ENCODE measurements around the gene SPTBN1. TPM values are rescaled to one million over a fixed set of nuclear protein-coding genes. Genes with fewer than 3 reads are reported as not detected.

The SPTBN1 gene
- total and polyA plus RNA-seq, 2 of the 13 experiments (the other 11 are each of a cell fraction or from before 2014, with no cell fraction given) = 123 to 299 TPM

DNA sequence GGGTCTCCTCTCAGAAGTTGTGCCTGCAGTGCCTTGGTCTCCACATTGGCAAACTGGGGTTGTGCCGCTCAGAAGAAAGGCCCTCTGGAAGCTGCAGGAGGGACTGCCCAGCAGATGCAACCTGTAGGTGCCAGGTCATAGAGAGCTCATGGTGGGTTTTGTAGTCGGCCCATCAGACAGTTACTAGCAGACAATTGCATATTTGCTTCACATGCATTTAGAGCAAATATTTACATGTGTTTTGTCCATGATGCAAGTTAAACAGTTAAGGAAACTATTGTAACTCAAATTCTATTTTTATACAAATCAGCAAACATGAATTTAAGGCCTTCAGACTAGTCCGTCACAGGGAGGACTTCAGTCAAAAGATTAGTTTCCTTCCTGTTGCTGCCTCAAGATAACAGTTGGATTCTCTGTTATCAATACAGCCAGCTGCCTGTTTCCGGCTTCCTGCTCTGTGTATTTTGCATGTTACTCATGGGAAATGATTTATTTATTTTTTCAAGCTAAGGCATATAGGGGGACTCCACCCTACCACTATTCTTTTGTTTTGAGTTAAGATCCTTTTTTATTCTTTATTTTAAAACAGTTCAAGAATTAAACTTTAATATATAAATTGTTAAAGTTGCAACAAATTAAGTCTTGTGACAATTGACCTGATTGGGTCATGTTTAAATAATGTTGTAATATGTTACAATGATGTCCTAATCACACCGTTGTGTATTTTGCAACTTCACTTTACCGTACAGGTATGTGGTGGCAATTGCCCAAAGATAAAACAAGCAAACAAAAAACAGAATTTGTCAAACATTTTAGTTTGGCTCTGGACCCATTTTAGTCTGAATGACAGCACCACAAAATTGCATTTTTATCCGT is 133.5 kb downstream of the SPTBN1 start (continued):
- TF ChIP-seq, protein P1, sequence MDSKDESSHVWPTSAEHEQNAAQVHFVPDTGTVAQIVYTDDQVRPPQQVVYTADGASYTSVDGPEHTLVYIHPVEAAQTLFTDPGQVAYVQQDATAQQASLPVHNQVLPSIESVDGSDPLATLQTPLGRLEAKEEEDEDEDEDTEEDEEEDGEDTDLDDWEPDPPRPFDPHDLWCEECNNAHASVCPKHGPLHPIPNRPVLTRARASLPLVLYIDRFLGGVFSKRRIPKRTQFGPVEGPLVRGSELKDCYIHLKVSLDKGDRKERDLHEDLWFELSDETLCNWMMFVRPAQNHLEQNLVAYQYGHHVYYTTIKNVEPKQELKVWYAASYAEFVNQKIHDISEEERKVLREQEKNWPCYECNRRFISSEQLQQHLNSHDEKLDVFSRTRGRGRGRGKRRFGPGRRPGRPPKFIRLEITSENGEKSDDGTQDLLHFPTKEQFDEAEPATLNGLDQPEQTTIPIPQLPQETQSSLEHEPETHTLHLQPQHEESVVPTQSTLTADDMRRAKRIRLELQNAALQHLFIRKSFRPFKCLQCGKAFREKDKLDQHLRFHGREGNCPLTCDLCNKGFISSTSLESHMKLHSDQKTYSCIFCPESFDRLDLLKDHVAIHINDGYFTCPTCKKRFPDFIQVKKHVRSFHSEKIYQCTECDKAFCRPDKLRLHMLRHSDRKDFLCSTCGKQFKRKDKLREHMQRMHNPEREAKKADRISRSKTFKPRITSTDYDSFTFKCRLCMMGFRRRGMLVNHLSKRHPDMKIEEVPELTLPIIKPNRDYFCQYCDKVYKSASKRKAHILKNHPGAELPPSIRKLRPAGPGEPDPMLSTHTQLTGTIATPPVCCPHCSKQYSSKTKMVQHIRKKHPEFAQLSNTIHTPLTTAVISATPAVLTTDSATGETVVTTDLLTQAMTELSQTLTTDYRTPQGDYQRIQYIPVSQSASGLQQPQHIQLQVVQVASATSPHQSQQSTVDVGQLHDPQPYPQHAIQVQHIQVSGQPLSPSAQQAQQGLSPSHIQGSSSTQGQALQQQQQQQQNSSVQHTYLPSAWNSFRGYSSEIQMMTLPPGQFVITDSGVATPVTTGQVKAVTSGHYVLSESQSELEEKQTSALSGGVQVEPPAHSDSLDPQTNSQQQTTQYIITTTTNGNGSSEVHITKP (CRISPR knock-in tag; IDR thresholded peaks at IDR 0.05; ENCODE audit: low read depth) = 0 out of 2 replicates have a peak, but pooled peaks have one; percentile 38
- TF ChIP-seq FOSL2 (CRISPR knock-in tag; IDR thresholded peaks at IDR 0.05) = peak; percentile 75
- TF ChIP-seq SAP130 (CRISPR knock-in tag; IDR thresholded peaks at IDR 0.05; ENCODE audit: low read depth) = peak; percentile 91
- TF ChIP-seq ZNF616 (CRISPR knock-in tag; IDR thresholded peaks at IDR 0.05; ENCODE audit: low read depth) = no peak
- TF ChIP-seq MAFF (IDR thresholded peaks at IDR 0.05; ENCODE audit: low read depth, low read length) = peak; percentile 76
- TF ChIP-seq RXRB (CRISPR knock-in tag; IDR thresholded peaks at IDR 0.05; ENCODE audit: borderline replicate concordance) = peak; percentile 83
- TF ChIP-seq SOX6 (IDR thresholded peaks at IDR 0.05) = no peak
- TF ChIP-seq SOX6 (CRISPR knock-in tag; IDR thresholded peaks at IDR 0.05) = peak; percentile 99
- TF ChIP-seq, protein P2, sequence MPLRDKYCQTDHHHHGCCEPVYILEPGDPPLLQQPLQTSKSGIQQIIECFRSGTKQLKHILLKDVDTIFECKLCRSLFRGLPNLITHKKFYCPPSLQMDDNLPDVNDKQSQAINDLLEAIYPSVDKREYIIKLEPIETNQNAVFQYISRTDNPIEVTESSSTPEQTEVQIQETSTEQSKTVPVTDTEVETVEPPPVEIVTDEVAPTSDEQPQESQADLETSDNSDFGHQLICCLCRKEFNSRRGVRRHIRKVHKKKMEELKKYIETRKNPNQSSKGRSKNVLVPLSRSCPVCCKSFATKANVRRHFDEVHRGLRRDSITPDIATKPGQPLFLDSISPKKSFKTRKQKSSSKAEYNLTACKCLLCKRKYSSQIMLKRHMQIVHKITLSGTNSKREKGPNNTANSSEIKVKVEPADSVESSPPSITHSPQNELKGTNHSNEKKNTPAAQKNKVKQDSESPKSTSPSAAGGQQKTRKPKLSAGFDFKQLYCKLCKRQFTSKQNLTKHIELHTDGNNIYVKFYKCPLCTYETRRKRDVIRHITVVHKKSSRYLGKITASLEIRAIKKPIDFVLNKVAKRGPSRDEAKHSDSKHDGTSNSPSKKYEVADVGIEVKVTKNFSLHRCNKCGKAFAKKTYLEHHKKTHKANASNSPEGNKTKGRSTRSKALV (CRISPR knock-in tag; IDR thresholded peaks at IDR 0.05) = 0 out of 2 replicates have a peak, but pooled peaks have one; percentile 35
- 0 out of 2 replicates have a peak, but pooled peaks have one; percentile 22 for TF ChIP-seq JUN (CRISPR knock-in tag; IDR thresholded peaks at IDR 0.05)
- no peak for TF ChIP-seq RARG (CRISPR knock-in tag; IDR thresholded peaks at IDR 0.05; ENCODE audit: low read depth)
- TF ChIP-seq, protein P3, sequence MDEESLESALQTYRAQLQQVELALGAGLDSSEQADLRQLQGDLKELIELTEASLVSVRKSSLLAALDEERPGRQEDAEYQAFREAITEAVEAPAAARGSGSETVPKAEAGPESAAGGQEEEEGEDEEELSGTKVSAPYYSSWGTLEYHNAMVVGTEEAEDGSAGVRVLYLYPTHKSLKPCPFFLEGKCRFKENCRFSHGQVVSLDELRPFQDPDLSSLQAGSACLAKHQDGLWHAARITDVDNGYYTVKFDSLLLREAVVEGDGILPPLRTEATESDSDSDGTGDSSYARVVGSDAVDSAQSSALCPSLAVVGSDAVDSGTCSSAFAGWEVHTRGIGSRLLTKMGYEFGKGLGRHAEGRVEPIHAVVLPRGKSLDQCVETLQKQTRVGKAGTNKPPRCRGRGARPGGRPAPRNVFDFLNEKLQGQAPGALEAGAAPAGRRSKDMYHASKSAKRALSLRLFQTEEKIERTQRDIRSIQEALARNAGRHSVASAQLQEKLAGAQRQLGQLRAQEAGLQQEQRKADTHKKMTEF (CRISPR knock-in tag; IDR thresholded peaks at IDR 0.05) = peak; percentile 95
- peak; percentile 49; the same call in 1 of the 2 replicates for TF ChIP-seq SMAD3 (CRISPR knock-in tag; IDR thresholded peaks at IDR 0.05)
- TF ChIP-seq, protein P4, sequence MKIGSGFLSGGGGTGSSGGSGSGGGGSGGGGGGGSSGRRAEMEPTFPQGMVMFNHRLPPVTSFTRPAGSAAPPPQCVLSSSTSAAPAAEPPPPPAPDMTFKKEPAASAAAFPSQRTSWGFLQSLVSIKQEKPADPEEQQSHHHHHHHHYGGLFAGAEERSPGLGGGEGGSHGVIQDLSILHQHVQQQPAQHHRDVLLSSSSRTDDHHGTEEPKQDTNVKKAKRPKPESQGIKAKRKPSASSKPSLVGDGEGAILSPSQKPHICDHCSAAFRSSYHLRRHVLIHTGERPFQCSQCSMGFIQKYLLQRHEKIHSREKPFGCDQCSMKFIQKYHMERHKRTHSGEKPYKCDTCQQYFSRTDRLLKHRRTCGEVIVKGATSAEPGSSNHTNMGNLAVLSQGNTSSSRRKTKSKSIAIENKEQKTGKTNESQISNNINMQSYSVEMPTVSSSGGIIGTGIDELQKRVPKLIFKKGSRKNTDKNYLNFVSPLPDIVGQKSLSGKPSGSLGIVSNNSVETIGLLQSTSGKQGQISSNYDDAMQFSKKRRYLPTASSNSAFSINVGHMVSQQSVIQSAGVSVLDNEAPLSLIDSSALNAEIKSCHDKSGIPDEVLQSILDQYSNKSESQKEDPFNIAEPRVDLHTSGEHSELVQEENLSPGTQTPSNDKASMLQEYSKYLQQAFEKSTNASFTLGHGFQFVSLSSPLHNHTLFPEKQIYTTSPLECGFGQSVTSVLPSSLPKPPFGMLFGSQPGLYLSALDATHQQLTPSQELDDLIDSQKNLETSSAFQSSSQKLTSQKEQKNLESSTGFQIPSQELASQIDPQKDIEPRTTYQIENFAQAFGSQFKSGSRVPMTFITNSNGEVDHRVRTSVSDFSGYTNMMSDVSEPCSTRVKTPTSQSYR (CRISPR knock-in tag; IDR thresholded peaks at IDR 0.05; ENCODE audit: borderline replicate concordance) = peak; percentile 11; the same call in 1 of the 2 replicates
- no peak for TF ChIP-seq U2AF1 (optimal IDR thresholded peaks at IDR 0.05; ENCODE audit: low read depth, low read length)
